ENCODE results near the gene B4GALT3.

GRCh38 chr1:161158316-161159010, 18.8 kb downstream of the B4GALT3 start:
- TF ChIP-seq ZKSCAN1 (IDR thresholded peaks at IDR 0.05; ENCODE audit: low read depth, low read length) (no peak), ZNF668 (CRISPR knock-in tag; IDR thresholded peaks at IDR 0.05) (no peak), RFX5 (IDR thresholded peaks at IDR 0.05; ENCODE audit: low read depth, low read length) (no peak)

Measured in K562 (cell line).